ENCODE results near the gene BASP1. TPM values are rescaled to one million over a fixed set of nuclear protein-coding genes. Genes with fewer than 3 reads are reported as not detected.
"Not testable (repeated sequence)": the region's sequence is repeated elsewhere in the genome, so short reads cannot be mapped to it uniquely, and the experiment has no call there.

BASP1 gene
- total and polyA plus RNA-seq, 2 experiments from 2014 or later: 87.5 to 114 TPM

- TF ChIP-seq ETS1 (IDR thresholded peaks at IDR 0.05) (no peak), CREB1 (CRISPR knock-in tag; IDR thresholded peaks at IDR 0.05; ENCODE audit: low read depth) (no peak), ZNF114 (CRISPR knock-in tag; IDR thresholded peaks at IDR 0.05) (no peak), EZH2 (IDR thresholded peaks at IDR 0.05; ENCODE audit: low read depth, unreplicated experiment) (no peak), EZH2phosphoT487 (IDR thresholded peaks at IDR 0.05; ENCODE audit: unreplicated experiment) (no peak), STAT1 (IDR thresholded peaks at IDR 0.05; ENCODE audit: unreplicated experiment) (no peak)
Observed at GRCh38 chr5:17249029-17249634, 31.7 kb downstream of the BASP1 start (continued).

DNA sequence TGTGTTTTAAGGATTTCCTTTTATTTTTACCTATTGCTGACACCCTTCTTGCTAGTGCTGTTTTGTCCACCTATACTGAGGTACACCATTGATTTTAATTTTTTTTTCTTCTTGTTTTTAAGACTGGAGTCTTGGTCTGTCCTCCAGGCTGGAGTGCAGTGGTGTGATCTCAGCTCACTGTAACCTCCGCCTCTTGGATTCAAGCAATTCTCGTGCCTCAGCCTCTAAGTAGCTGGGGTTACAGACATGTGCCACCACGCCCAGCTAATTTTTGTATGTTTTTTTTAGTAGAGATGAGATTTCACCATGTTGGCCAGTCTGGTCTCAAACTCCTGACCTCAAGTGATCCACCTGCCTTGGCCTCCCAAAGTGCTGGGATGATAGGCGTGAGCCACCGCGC is 32.4 kb downstream of the BASP1 start:
- ATAC-seq; H3K36me3 ChIP-seq (ENCODE audit: insufficient read depth); H3K27ac ChIP-seq (ENCODE audit: low read depth); H3K4me1 ChIP-seq (ENCODE audit: insufficient read depth); H3K36me3 Mint-ChIP-seq (ENCODE audit: low read depth); DNase-seq (ENCODE audit: low spot score); H3K4me3 Mint-ChIP-seq; H3K4me2 ChIP-seq; H3K9me3 Mint-ChIP-seq; H3K4me3 ChIP-seq; H3K4me1 Mint-ChIP-seq; H3K27me3 Mint-ChIP-seq (ENCODE audit: insufficient read depth, low read depth, poor library complexity); H3K27me3 ChIP-seq (ENCODE audit: insufficient read depth); H2AFZ ChIP-seq; H3F3A ChIP-seq (replicated peaks; ENCODE audit: low read depth); H3K27ac Mint-ChIP-seq: not testable (repeated sequence)
- H3K9me2 ChIP-seq (ENCODE audit: insufficient read depth): peaks cover 11% of the 10 kb centered on the region
- peaks cover 99% of the 10 kb centered on the region for H3K79me2 ChIP-seq (replicated peaks; ENCODE audit: insufficient read depth)
- H4K20me1 ChIP-seq (replicated peaks; ENCODE audit: insufficient read depth): peaks cover 21% of the 10 kb centered on the region

GRCh38 chr5:17252543-17252942 is 35.1 kb downstream of the BASP1 start:
- no peaks in the 10 kb centered on the region for H3K27me3 ChIP-seq (ENCODE audit: insufficient read depth)
- Mint-ChIP-seq H3K4me1 (peaks cover 3% of the 10 kb centered on the region), H3K9me3 (no peaks in the 10 kb centered on the region), H3K27ac (no peak overlapping the region), H3K36me3 (ENCODE audit: low read depth) (peaks cover 16% of the 10 kb centered on the region), H3K4me3 (no peak overlapping the region), H3K27me3 (ENCODE audit: insufficient read depth, low read depth, poor library complexity) (no peaks in the 10 kb centered on the region)
- peaks cover 11% of the 10 kb centered on the region for H3K9me2 ChIP-seq (ENCODE audit: insufficient read depth)
- DNase-seq (ENCODE audit: low spot score) (no peak), ATAC-seq (no peak)
- 0 out of 2 replicates have a peak, but pooled peaks cover 3% of the 10 kb centered on the region for H3K4me1 ChIP-seq (ENCODE audit: insufficient read depth)
- H3K36me3 ChIP-seq (ENCODE audit: insufficient read depth): 0 out of 2 replicates have a peak, but pooled peaks cover 3% of the 10 kb centered on the region
- no peak overlapping the region for H3K4me3 ChIP-seq
- no peak overlapping the region for H3K4me2 ChIP-seq
- TF ChIP-seq ZNF462 (CRISPR knock-in tag; IDR thresholded peaks at IDR 0.05): no peak
- TF ChIP-seq JUNB (IDR thresholded peaks at IDR 0.05; ENCODE audit: unreplicated experiment): no peak
- TF ChIP-seq EZH2 (IDR thresholded peaks at IDR 0.05; ENCODE audit: low read depth, unreplicated experiment): no peak
- H3K79me2 ChIP-seq (replicated peaks; ENCODE audit: insufficient read depth): peaks cover 98% of the 10 kb centered on the region
- H3F3A ChIP-seq (replicated peaks; ENCODE audit: low read depth): no peaks in the 10 kb centered on the region
- peaks cover 28% of the 10 kb centered on the region for H4K20me1 ChIP-seq (replicated peaks; ENCODE audit: insufficient read depth)
- H3K27ac ChIP-seq (ENCODE audit: low read depth): no peak overlapping the region
- no peak overlapping the region for H2AFZ ChIP-seq

Measured in GM23338 (cell line).